ENCODE measurements around the gene SDK1.

GRCh38 chr7:4048336-4048735 is 747.3 kb downstream of the SDK1 start:
- TF ChIP-seq PKNOX1 (IDR thresholded peaks at IDR 0.05) = no peak
- no peak for TF ChIP-seq TARDBP (IDR thresholded peaks at IDR 0.05)
- no peak for TF ChIP-seq FOXA1 (IDR thresholded peaks at IDR 0.05)
- TF ChIP-seq CTBP1 (IDR thresholded peaks at IDR 0.05; ENCODE audit: borderline replicate concordance) = no peak
- TF ChIP-seq SP1 (IDR thresholded peaks at IDR 0.05) = no peak
- TF ChIP-seq FOXK2 (IDR thresholded peaks at IDR 0.05) = no peak
- TF ChIP-seq BHLHE40 (IDR thresholded peaks at IDR 0.05; ENCODE audit: borderline replicate concordance) = no peak
- TF ChIP-seq ZNF384 (IDR thresholded peaks at IDR 0.05) = no peak
- no peak for TF ChIP-seq FOXM1 (IDR thresholded peaks at IDR 0.05; ENCODE audit: borderline replicate concordance)
